Trophoblast cell (in vitro differentiated cells and primary cell): Measurements from ENCODE around the gene SMARCD3.

Source experiments
- DNase-seq, 2 donors: peaks; one replicate each; pipeline ENCODE4 v3.0.0-alpha.2; 2016
- H2AFZ ChIP-seq: 2 replicates; pipeline ENCODE4 v1.6.1; 2013; ENCODE audit warnings: low read length, moderate library complexity, mild to moderate bottlenecking; ENCODE audit not compliant: insufficient read depth, poor library complexity
- H2AK5ac ChIP-seq: 2 replicates; pipeline ENCODE4 v1.6.1; 2013; ENCODE audit warnings: mild to moderate bottlenecking, low read length
- H2BK120ac ChIP-seq: 2 replicates; pipeline ENCODE4 v1.6.1; 2013; ENCODE audit warnings: low read length, mild to moderate bottlenecking, moderate library complexity; ENCODE audit not compliant: insufficient read depth, poor library complexity
- H2BK12ac ChIP-seq: 2 replicates; pipeline ENCODE4 v1.6.1; 2013; ENCODE audit warnings: mild to moderate bottlenecking, low read length, moderate library complexity
- H2BK5ac ChIP-seq: 2 replicates; pipeline ENCODE4 v1.6.1; 2013; ENCODE audit warnings: low read length, low read depth, moderate library complexity, mild to moderate bottlenecking; ENCODE audit not compliant: poor library complexity
- H3K14ac ChIP-seq: 2 replicates; pipeline ENCODE4 v1.6.1; 2013; ENCODE audit warnings: mild to moderate bottlenecking, low read length
- H3K18ac ChIP-seq: 2 replicates; pipeline ENCODE4 v1.6.1; 2013; ENCODE audit warnings: mild to moderate bottlenecking, low read length
- H3K23ac ChIP-seq: 2 replicates; pipeline ENCODE4 v1.6.1; 2013; ENCODE audit warnings: low read length
- H3K27ac ChIP-seq: 2 replicates; pipeline ENCODE4 v1.5.1; 2013; ENCODE audit warnings: low read depth, mild to moderate bottlenecking, inconsistent platforms, low read length, moderate library complexity
- H3K27me3 ChIP-seq: 2 replicates; pipeline ENCODE4 v1.6.1; 2013; ENCODE audit warnings: inconsistent platforms, mild to moderate bottlenecking, low read length, moderate library complexity; ENCODE audit not compliant: insufficient read depth
- H3K36me3 ChIP-seq, 2 experiments: 1 replicate in 1 of 2; 2 replicates in 1 of 2; pipeline ENCODE4 v1.6.1; 2013; ENCODE audit warnings: low read length in 2 of 2, mild to moderate bottlenecking in 2 of 2, moderate library complexity in 1 of 2; ENCODE audit not compliant: insufficient read depth in 2 of 2, control insufficient read depth in 1 of 2
- H3K4ac ChIP-seq: 2 replicates; pipeline ENCODE4 v1.6.1; 2013; ENCODE audit warnings: low read depth, mild to moderate bottlenecking, low read length, moderate library complexity
- H3K4me1 ChIP-seq, 2 experiments: 1 replicate in 1 of 2; 2 replicates in 1 of 2; pipeline ENCODE4 v1.6.1; 2013; ENCODE audit warnings: low read length in 2 of 2, mild to moderate bottlenecking in 2 of 2, moderate library complexity in 1 of 2; ENCODE audit not compliant: insufficient read depth in 2 of 2, control insufficient read depth in 1 of 2
- H3K4me2 ChIP-seq: 2 replicates; pipeline ENCODE4 v1.6.1; 2013; ENCODE audit warnings: inconsistent platforms, mild to moderate bottlenecking, low read length, moderate library complexity
- H3K4me3 ChIP-seq: 2 replicates; pipeline ENCODE4 v1.5.1; 2013; ENCODE audit warnings: mild to moderate bottlenecking, low read depth, low read length, inconsistent platforms
- H3K79me1 ChIP-seq: one replicate; pipeline ENCODE4 v1.6.1; 2013; ENCODE audit warnings: low read length
- H3K79me2 ChIP-seq: 2 replicates; pipeline ENCODE4 v1.6.1; 2013; ENCODE audit warnings: low read length, mild to moderate bottlenecking; ENCODE audit not compliant: control insufficient read depth, insufficient read depth, poor library complexity
- H3K9ac ChIP-seq: 2 replicates; pipeline ENCODE4 v1.6.1; 2013; ENCODE audit warnings: mild to moderate bottlenecking, low read length
- H3K9me3 ChIP-seq: 2 replicates; pipeline ENCODE4 v1.6.1; 2013; ENCODE audit warnings: low read depth, mild to moderate bottlenecking, control low read depth, inconsistent platforms, low read length; ENCODE audit not compliant: insufficient read depth
- H4K12ac ChIP-seq: 2 replicates; pipeline ENCODE4 v1.6.1; 2013; ENCODE audit warnings: low read depth, mild to moderate bottlenecking, low read length, moderate library complexity
- H4K8ac ChIP-seq: 2 replicates; pipeline ENCODE4 v1.6.1; 2013; ENCODE audit warnings: low read depth, mild to moderate bottlenecking, low read length, moderate library complexity
- H4K91ac ChIP-seq: one replicate; pipeline ENCODE4 v1.6.1; 2013; ENCODE audit warnings: low read depth, mild to moderate bottlenecking, low read length, moderate library complexity
- WGBS: extraction: QIAGEN DNeasy Blood & Tissue Kit; methylation state at CpG from one replicate; pipeline ENCODE4 v1.1.7; 2013; ENCODE audit warnings: missing lambda C conversion rate; ENCODE audit not compliant: insufficient read length, insufficient coverage; ENCODE audit errors: extremely low coverage; 5-methylcytosine and 5-hydroxymethylcytosine counted together

The SMARCD3 gene

GRCh38 chr7:151226875-151227782 lies 21.4 kb downstream of the SMARCD3 start, which contains the start of gene ABCF2:
TSS of gene ABCF2 (minus strand) at chr7:151227205. CDS start at chr7:151226458, 747 bp downstream.
- Histone ChIP-seq H4K8ac (peak within 1 kb of the TSS; percentile 85), H3K79me1 (peaks cover 5% of the 10 kb centered on the region), H3K27me3 (no peaks in the 10 kb centered on the region), H3K9ac (peak within 1 kb of the TSS; percentile 84), H3K4me2 (peak within 1 kb of the TSS; percentile 86), H3K4ac (peak within 1 kb of the TSS; percentile 78), H3K4me3 (peak within 1 kb of the TSS; percentile 85), H3K14ac (peak within 1 kb of the TSS; percentile 80), H2AFZ (peak within 1 kb of the TSS; percentile 61), H4K91ac (peak within 1 kb of the TSS; percentile 53), H3K23ac (no peak within 1 kb of the TSS), H2AK5ac (no peak within 1 kb of the TSS), H3K27ac (peak within 1 kb of the TSS; percentile 74), H3K79me2 (peaks cover 7% of the 10 kb centered on the region), H3K36me3 (peaks cover 13 to 24% of the 10 kb centered on the region in 2 experiments), H3K18ac (peak within 1 kb of the TSS; percentile 82), H4K12ac (peak within 1 kb of the TSS; percentile 61), H2BK12ac (no peak within 1 kb of the TSS), H2BK120ac (no peak within 1 kb of the TSS), H2BK5ac (peak within 1 kb of the TSS; percentile 33), H3K4me1 (peaks cover 6 to 8% of the 10 kb centered on the region in 2 experiments), H3K9me3 (no peaks in the 10 kb centered on the region)
- peak; percentile 99 for DNase-seq
- WGBS = no CpG with 5 or more reads among the region's 68 CpGs

- Histone ChIP-seq H2AK5ac (no peak overlapping the region), H3K4me3 (peak overlapping the region; percentile 85), H3K79me1 (peaks cover 5% of the 10 kb centered on the region), H3K36me3 (peaks cover 13 to 26% of the 10 kb centered on the region in 2 experiments), H2AFZ (peak overlapping the region; percentile 61), H2BK12ac (no peak overlapping the region), H3K18ac (peak overlapping the region; percentile 82), H4K12ac (peak overlapping the region; percentile 46), H3K4me2 (peak overlapping the region; percentile 82), H3K14ac (peak overlapping the region; percentile 80), H4K8ac (peak overlapping the region; percentile 85), H3K27me3 (no peaks in the 10 kb centered on the region), H3K9ac (peak overlapping the region; percentile 84), H4K91ac (peak overlapping the region; percentile 50), H3K79me2 (peaks cover 7% of the 10 kb centered on the region), H3K23ac (no peak overlapping the region), H3K9me3 (no peaks in the 10 kb centered on the region), H2BK120ac (no peak overlapping the region), H3K27ac (no peak overlapping the region), H2BK5ac (peak overlapping the region; percentile 33), H3K4me1 (peaks cover 6 to 8% of the 10 kb centered on the region in 2 experiments), H3K4ac (peak overlapping the region; percentile 78)
- WGBS = no CpG with 5 or more reads among the region's 15 CpGs
- no peak for DNase-seq
Measured at GRCh38 chr7:151226560-151226874, 22.0 kb downstream of the SMARCD3 start.

- Histone ChIP-seq H2BK120ac (no peak overlapping the region), H3K9me3 (no peaks in the 10 kb centered on the region), H3K79me2 (peaks cover 7% of the 10 kb centered on the region), H3K4me2 (peak overlapping the region; percentile 82), H3K23ac (no peak overlapping the region), H3K14ac (no peak overlapping the region), H2AFZ (no peak overlapping the region), H4K91ac (no peak overlapping the region), H3K27ac (no peak overlapping the region), H4K8ac (no peak overlapping the region), H2AK5ac (no peak overlapping the region), H3K79me1 (peaks cover 5% of the 10 kb centered on the region), H4K12ac (no peak overlapping the region), H3K4ac (peak overlapping the region; percentile 78), H2BK12ac (no peak overlapping the region), H3K9ac (peak overlapping the region; percentile 84), H3K4me3 (peak overlapping the region; percentile 85), H3K27me3 (no peaks in the 10 kb centered on the region), H3K18ac (no peak overlapping the region), H3K36me3 (peaks cover 13 to 28% of the 10 kb centered on the region in 2 experiments), H3K4me1 (peaks cover 6 to 8% of the 10 kb centered on the region in 2 experiments), H2BK5ac (no peak overlapping the region)
- WGBS = no CpG with 5 or more reads among the region's 8 CpGs
- no peak for DNase-seq
Measured at GRCh38 chr7:151225948-151226510, 22.5 kb downstream of the SMARCD3 start.

GRCh38 chr7:151223728-151224127 lies 24.8 kb downstream of the SMARCD3 start:
- no peak overlapping the region for H3K4me3 ChIP-seq
- H3K23ac ChIP-seq = no peak overlapping the region
- DNase-seq = no peak
- H3K9ac ChIP-seq = no peak overlapping the region
- no peaks in the 10 kb centered on the region for H3K27me3 ChIP-seq
- WGBS = no CpG with 5 or more reads among the region's 14 CpGs
- H3K4ac ChIP-seq = no peak overlapping the region
- H3K18ac ChIP-seq = no peak overlapping the region
- peaks cover 6 to 8% of the 10 kb centered on the region in 2 experiments for H3K4me1 ChIP-seq
- H3K79me1 ChIP-seq = peaks cover 5% of the 10 kb centered on the region
- H2BK12ac ChIP-seq = no peak overlapping the region
- H3K14ac ChIP-seq = no peak overlapping the region
- no peak overlapping the region for H4K12ac ChIP-seq
- no peaks in the 10 kb centered on the region for H3K9me3 ChIP-seq
- no peak overlapping the region for H3K27ac ChIP-seq
- no peak overlapping the region for H2BK5ac ChIP-seq
- peaks cover 7% of the 10 kb centered on the region for H3K79me2 ChIP-seq
- no peak overlapping the region for H4K91ac ChIP-seq
- H3K36me3 ChIP-seq = peaks cover 26 to 44% of the 10 kb centered on the region in 2 experiments
- no peak overlapping the region for H2AFZ ChIP-seq
- H2BK120ac ChIP-seq = no peak overlapping the region
- no peak overlapping the region for H3K4me2 ChIP-seq
- no peak overlapping the region for H4K8ac ChIP-seq
- no peak overlapping the region for H2AK5ac ChIP-seq
